Thyroid gland (tissue), 4 donors: ENCODE data around the gene CROCC2.

Source experiments
- CTCF ChIP-seq, 6 experiments: fragments of 200-600 bp in 3 of 6; fragments of 450-650 bp in 3 of 6; sonication (generic) in 3 of 6; IDR thresholded peaks; one replicate each; pipeline ENCODE4 v1.5.1; 2016 to 2019; ENCODE audit warnings: antibody characterized with exemption in 6 of 6, mild to moderate bottlenecking in 2 of 6, inconsistent platforms in 1 of 6, moderate library complexity in 1 of 6
- POLR2A ChIP-seq, 2 donors: fragments of 450-650 bp; IDR thresholded peaks; one replicate each; pipeline ENCODE4 v1.6.1; 2017; ENCODE audit warnings: antibody characterized with exemption in 2 of 2, mild to moderate bottlenecking in 2 of 2, moderate library complexity in 1 of 2

- TF ChIP-seq CTCF (IDR thresholded peaks at IDR 0.05) (no peak), POLR2A (IDR thresholded peaks at IDR 0.05) (no peak)
Observed at GRCh38 chr2:240926516-240927389, 20.6 kb downstream of the CROCC2 start.
